ENCODE data around the gene GOLPH3.

Gene GOLPH3

GRCh38 chr5:32099486-32100035 lies 74.6 kb downstream of the GOLPH3 start:
- peaks cover 79% of the 10 kb centered on the region for H3K36me3 ChIP-seq (ENCODE audit: control insufficient read depth, insufficient read depth, low read length)
- H3K4me3 ChIP-seq (ENCODE audit: extremely low read depth, insufficient read depth, low read length, poor library complexity, severe bottlenecking), result no peak overlapping the region
- H3K27ac ChIP-seq (ENCODE audit: low read depth, low read length, severe bottlenecking), result peak overlapping the region; percentile 80
- H3K4me1 ChIP-seq (ENCODE audit: control insufficient read depth, insufficient read depth, low read length, poor library complexity, severe bottlenecking), result peaks cover 17% of the 10 kb centered on the region
- no peaks in the 10 kb centered on the region for H3K9me3 ChIP-seq (ENCODE audit: control insufficient read depth, low read length)
- 88 to 93% methylated on average over 9 of the region's 9 CpGs for WGBS, 2 experiments (ENCODE audit: insufficient coverage in 2 of 2)

GRCh38 chr5:32098890-32099310 lies 75.2 kb downstream of the GOLPH3 start:
- no peak overlapping the region for H3K4me3 ChIP-seq (ENCODE audit: extremely low read depth, insufficient read depth, low read length, poor library complexity, severe bottlenecking)
- H3K9me3 ChIP-seq (ENCODE audit: control insufficient read depth, low read length), result no peaks in the 10 kb centered on the region
- 94 to 97% methylated on average over 6 to 11 of the region's 11 CpGs for WGBS, 2 experiments (ENCODE audit: insufficient coverage in 2 of 2)
- H3K4me1 ChIP-seq (ENCODE audit: control insufficient read depth, insufficient read depth, low read length, poor library complexity, severe bottlenecking), result peaks cover 17% of the 10 kb centered on the region
- H3K27ac ChIP-seq (ENCODE audit: low read depth, low read length, severe bottlenecking), result peak overlapping the region; percentile 80
- H3K36me3 ChIP-seq (ENCODE audit: control insufficient read depth, insufficient read depth, low read length), result peaks cover 73% of the 10 kb centered on the region

GRCh38 chr5:32098291-32098690 lies 75.8 kb downstream of the GOLPH3 start:
- peaks cover 67% of the 10 kb centered on the region for H3K36me3 ChIP-seq (ENCODE audit: control insufficient read depth, insufficient read depth, low read length)
- H3K4me3 ChIP-seq (ENCODE audit: extremely low read depth, insufficient read depth, low read length, poor library complexity, severe bottlenecking), result no peak overlapping the region
- H3K9me3 ChIP-seq (ENCODE audit: control insufficient read depth, low read length), result no peaks in the 10 kb centered on the region
- peak overlapping the region; percentile 80 for H3K27ac ChIP-seq (ENCODE audit: low read depth, low read length, severe bottlenecking)
- peaks cover 17% of the 10 kb centered on the region for H3K4me1 ChIP-seq (ENCODE audit: control insufficient read depth, insufficient read depth, low read length, poor library complexity, severe bottlenecking)
- 86 to 92% methylated on average over 9 of the region's 9 CpGs for WGBS, 2 experiments (ENCODE audit: insufficient coverage in 2 of 2)

- Histone ChIP-seq H3K9me3 (ENCODE audit: control insufficient read depth, low read length) (no peaks in the 10 kb centered on the region), H3K4me1 (ENCODE audit: control insufficient read depth, insufficient read depth, low read length, poor library complexity, severe bottlenecking) (peaks cover 17% of the 10 kb centered on the region), H3K36me3 (ENCODE audit: control insufficient read depth, insufficient read depth, low read length) (peaks cover 55% of the 10 kb centered on the region), H3K4me3 (ENCODE audit: extremely low read depth, insufficient read depth, low read length, poor library complexity, severe bottlenecking) (no peak overlapping the region), H3K27ac (ENCODE audit: low read depth, low read length, severe bottlenecking) (no peak overlapping the region)
- 93 to 96% methylated on average over 8 of the region's 10 CpGs for WGBS, 2 experiments (ENCODE audit: insufficient coverage in 2 of 2)
These were observed 77.1 kb downstream of the GOLPH3 start for GRCh38 chr5:32096891-32097595.

GRCh38 chr5:32095261-32095671 lies 78.9 kb downstream of the GOLPH3 start:
- WGBS, 2 experiments (ENCODE audit: insufficient coverage in 2 of 2), result 93% methylated on average over 5 of the region's 7 CpGs; no CpG with 5 or more reads in 1 of the 2 experiments
- H3K4me3 ChIP-seq (ENCODE audit: extremely low read depth, insufficient read depth, low read length, poor library complexity, severe bottlenecking), result no peak overlapping the region
- peaks cover 42% of the 10 kb centered on the region for H3K36me3 ChIP-seq (ENCODE audit: control insufficient read depth, insufficient read depth, low read length)
- H3K27ac ChIP-seq (ENCODE audit: low read depth, low read length, severe bottlenecking), result no peak overlapping the region
- no peaks in the 10 kb centered on the region for H3K9me3 ChIP-seq (ENCODE audit: control insufficient read depth, low read length)
- H3K4me1 ChIP-seq (ENCODE audit: control insufficient read depth, insufficient read depth, low read length, poor library complexity, severe bottlenecking), result peaks cover 15% of the 10 kb centered on the region

- Histone ChIP-seq H3K4me1 (ENCODE audit: control insufficient read depth, insufficient read depth, low read length, poor library complexity, severe bottlenecking) (peaks cover 11% of the 10 kb centered on the region), H3K36me3 (ENCODE audit: control insufficient read depth, insufficient read depth, low read length) (peaks cover 41% of the 10 kb centered on the region), H3K4me3 (ENCODE audit: extremely low read depth, insufficient read depth, low read length, poor library complexity, severe bottlenecking) (no peak overlapping the region), H3K9me3 (ENCODE audit: control insufficient read depth, low read length) (no peaks in the 10 kb centered on the region), H3K27ac (ENCODE audit: low read depth, low read length, severe bottlenecking) (no peak overlapping the region)
- WGBS, 2 experiments (ENCODE audit: insufficient coverage in 2 of 2), result 90 to 96% methylated on average over 3 of the region's 5 CpGs
These were observed 79.4 kb downstream of the GOLPH3 start for GRCh38 chr5:32094691-32095090.

GRCh38 chr5:32092938-32093812 lies 80.9 kb downstream of the GOLPH3 start:
- Histone ChIP-seq H3K27ac (ENCODE audit: low read depth, low read length, severe bottlenecking) (no peak overlapping the region), H3K36me3 (ENCODE audit: control insufficient read depth, insufficient read depth, low read length) (peaks cover 26% of the 10 kb centered on the region), H3K9me3 (ENCODE audit: control insufficient read depth, low read length) (no peaks in the 10 kb centered on the region), H3K4me1 (ENCODE audit: control insufficient read depth, insufficient read depth, low read length, poor library complexity, severe bottlenecking) (peaks cover 3% of the 10 kb centered on the region), H3K4me3 (ENCODE audit: extremely low read depth, insufficient read depth, low read length, poor library complexity, severe bottlenecking) (no peak overlapping the region)
- 65 to 85% methylated on average over 9 to 14 of the region's 20 CpGs for WGBS, 2 experiments (ENCODE audit: insufficient coverage in 2 of 2)

GRCh38 chr5:32090755-32091128 lies 83.4 kb downstream of the GOLPH3 start:
- Histone ChIP-seq H3K9me3 (ENCODE audit: control insufficient read depth, low read length) (no peaks in the 10 kb centered on the region), H3K4me3 (ENCODE audit: extremely low read depth, insufficient read depth, low read length, poor library complexity, severe bottlenecking) (no peak overlapping the region), H3K4me1 (ENCODE audit: control insufficient read depth, insufficient read depth, low read length, poor library complexity, severe bottlenecking) (peaks cover 3% of the 10 kb centered on the region), H3K36me3 (ENCODE audit: control insufficient read depth, insufficient read depth, low read length) (peaks cover 4% of the 10 kb centered on the region), H3K27ac (ENCODE audit: low read depth, low read length, severe bottlenecking) (no peak overlapping the region)
- 95 to 98% methylated on average over 14 to 16 of the region's 17 CpGs for WGBS, 2 experiments (ENCODE audit: insufficient coverage in 2 of 2)

GRCh38 chr5:32090026-32090754 lies 83.9 kb downstream of the GOLPH3 start:
- Histone ChIP-seq H3K36me3 (ENCODE audit: control insufficient read depth, insufficient read depth, low read length) (peaks cover 4% of the 10 kb centered on the region), H3K4me1 (ENCODE audit: control insufficient read depth, insufficient read depth, low read length, poor library complexity, severe bottlenecking) (peaks cover under 1% of the 10 kb centered on the region), H3K4me3 (ENCODE audit: extremely low read depth, insufficient read depth, low read length, poor library complexity, severe bottlenecking) (no peak overlapping the region), H3K27ac (ENCODE audit: low read depth, low read length, severe bottlenecking) (no peak overlapping the region), H3K9me3 (ENCODE audit: control insufficient read depth, low read length) (no peaks in the 10 kb centered on the region)
- WGBS, 2 experiments (ENCODE audit: insufficient coverage in 2 of 2), result 91% methylated on average over 21 to 23 of the region's 24 CpGs

All from mesodermal cell (in vitro differentiated cells).